ENCODE data around the gene NKG7.
"Not testable (repeated sequence)": the region's sequence is repeated elsewhere in the genome, so short reads cannot be mapped to it uniquely, and the experiment has no call there.

GRCh38 chr19:51416422-51416821, 44.0 kb upstream of the NKG7 start:
- not testable (repeated sequence) for TF ChIP-seq CTCF (IDR thresholded peaks at IDR 0.05; ENCODE audit: low read depth, low read length); EZH2phosphoT487 (IDR thresholded peaks at IDR 0.05; ENCODE audit: low read depth)
